HCT116 (cell line): Measurements from ENCODE around the gene HSD17B10. TPM values are rescaled to one million over a fixed set of nuclear protein-coding genes. Genes with fewer than 3 reads are reported as not detected.
A peak's percentile ranks its signal among the peaks of the same experiment; 100 is the strongest.

Experiments used
- ATAC-seq: fragments of 200-7000 bp; cut with Tn5 transposase; 2 replicates; pipeline ENCODE4 v1.9.1; 2020; ENCODE audit warnings: mild to moderate bottlenecking, moderate library complexity
- BruUV-seq: library from RNA; stranded (reverse); fragments of 400-500 nt; replicated peaks from 2 replicates; lab custom pipeline; 2021; lab: Mats Ljungman, UMichigan
- CTCF ChIA-PET: fragments of 300-600 bp; sonication (Branson Sonifier 250); formaldehyde crosslinking; loops from one replicate; lab custom pipeline; 2021; ENCODE audit warnings: antibody characterized with exemption; lab: Charles Lee
- POLR2A ChIA-PET: fragments of 300-600, 350-600 bp; sonication (Branson Sonifier 250); formaldehyde crosslinking; loops from one replicate; lab custom pipeline; 2021; ENCODE audit warnings: antibody characterized with exemption; lab: Charles Lee
- RAD21 ChIA-PET, 2 experiments: fragments of 300-600 bp; sonication (Branson Sonifier 250); formaldehyde crosslinking; loops; one replicate each; lab custom pipeline; 2023; ENCODE audit warnings: low total read pairs in 2 of 2; ENCODE audit not compliant: uncharacterized antibody in 2 of 2, unreplicated experiment in 2 of 2, low non-redundant PET in 1 of 2; lab: Charles Lee
- DNase-seq: peaks from one replicate; pipeline ENCODE4 v3.0.0-alpha.2; 2010; ENCODE audit warnings: low read depth, low spot score
- H2AFZ ChIP-seq: fragments of 200-600 bp; shearing (Covaris generic), sonication (generic); 2 replicates; pipeline ENCODE4 v1.6.1; 2017; ENCODE audit warnings: low read depth, mixed run types, mixed read lengths, antibody characterized with exemption, low read length; ENCODE audit not compliant: poor library complexity, severe bottlenecking
- H3K27ac ChIP-seq: 2 replicates; pipeline ENCODE4 v1.5.1; 2012; ENCODE audit warnings: low read depth, low read length
- H3K27me3 ChIP-seq: fragments of 200-600 bp; sonication (generic); 2 replicates; pipeline ENCODE4 v1.6.1; 2016; ENCODE audit warnings: mixed run types, low read length, mixed read lengths; ENCODE audit not compliant: insufficient read depth
- H3K36me3 ChIP-seq, 2 experiments: fragments of 200-500 bp in 1 of 2; fragments of 200-600 bp in 1 of 2; sonication (Bioruptor generic) in 1 of 2; sonication (generic) in 1 of 2; 2 replicates each; pipeline versions ENCODE4 v1.5.1 to v1.6.1; 2014 to 2016; ENCODE audit warnings: low read length in 2 of 2, inconsistent platforms in 1 of 2, mixed read lengths in 1 of 2, mixed run types in 1 of 2; ENCODE audit not compliant: insufficient read depth in 2 of 2, control insufficient read depth in 1 of 2
- H3K4me1 ChIP-seq, 2 experiments: fragments of 200-600 bp in 1 of 2; sonication (generic) in 1 of 2; 2 replicates each; pipeline versions ENCODE4 v1.5.1 to v1.6.1; 2012 to 2017; ENCODE audit warnings: low read length in 2 of 2, inconsistent platforms in 1 of 2, mild to moderate bottlenecking in 1 of 2, mixed read lengths in 1 of 2, mixed run types in 1 of 2, moderate library complexity in 1 of 2; ENCODE audit not compliant: insufficient read depth in 2 of 2, control insufficient read depth in 1 of 2
- H3K4me2 ChIP-seq: fragments of 200-600 bp; sonication (generic); 2 replicates; pipeline ENCODE4 v1.6.1; 2017; ENCODE audit warnings: mixed run types, low read length, mixed read lengths
- H3K4me3 ChIP-seq, 2 experiments: fragments of 200-600 bp in 1 of 2; sonication (generic) in 1 of 2; replicated peaks in 1 of 2; 2 replicates each; pipeline ENCODE4 v1.5.1; 2011 to 2016; ENCODE audit warnings: low read length in 2 of 2, control low read depth in 1 of 2, low read depth in 1 of 2, mild to moderate bottlenecking in 1 of 2, mixed read lengths in 1 of 2, mixed run types in 1 of 2
- H3K79me2 ChIP-seq: fragments of 200-600 bp; sonication (generic); 2 replicates; pipeline ENCODE4 v1.6.1; 2017; ENCODE audit warnings: mild to moderate bottlenecking, mixed run types, low read length, moderate library complexity, mixed read lengths; ENCODE audit not compliant: insufficient read depth
- H3K9ac ChIP-seq: fragments of 200-600 bp; sonication (generic); 2 replicates; pipeline ENCODE4 v1.6.1; 2016; ENCODE audit warnings: low read length, mixed read lengths
- H3K9me2 ChIP-seq: fragments of 200-600 bp; sonication (generic), shearing (Covaris generic); 2 replicates; pipeline ENCODE4 v1.6.1; 2017; ENCODE audit warnings: mixed run types, mild to moderate bottlenecking, moderate library complexity; ENCODE audit not compliant: insufficient read depth
- H3K9me3 ChIP-seq, 2 experiments: fragments of 200-500 bp in 1 of 2; fragments of 200-600 bp in 1 of 2; sonication (Bioruptor generic) in 1 of 2; sonication (generic) in 1 of 2; 2 replicates each; pipeline ENCODE4 v1.6.1; 2014 to 2017; ENCODE audit warnings: low read length in 2 of 2, mixed read lengths in 2 of 2, inconsistent platforms in 1 of 2, low read depth in 1 of 2, mild to moderate bottlenecking in 1 of 2, mixed run types in 1 of 2, moderate library complexity in 1 of 2; ENCODE audit not compliant: control insufficient read depth in 1 of 2, insufficient read depth in 1 of 2
- H4K20me1 ChIP-seq: fragments of 200-600 bp; sonication (generic), shearing (Covaris generic); 2 replicates; pipeline ENCODE4 v1.6.1; 2017; ENCODE audit warnings: mixed run types, mild to moderate bottlenecking, moderate library complexity; ENCODE audit not compliant: insufficient read depth
- ATF3 ChIP-seq: IDR thresholded peaks from 2 replicates; pipeline ENCODE4 v1.6.1; 2012
- CEBPB ChIP-seq: IDR thresholded peaks from 2 replicates; pipeline ENCODE4 v1.6.1; 2012; ENCODE audit warnings: low read depth
- EGR1 ChIP-seq: IDR thresholded peaks from 2 replicates; pipeline ENCODE4 v1.6.1; 2012; ENCODE audit warnings: low read depth
- ELF1 ChIP-seq: IDR thresholded peaks from 2 replicates; pipeline ENCODE4 v1.6.1; 2012; ENCODE audit warnings: low read depth, borderline replicate concordance
- EZH2 ChIP-seq: fragments of 200-600 bp; sonication (generic); IDR thresholded peaks from 2 replicates; pipeline ENCODE4 v1.6.1; 2017; ENCODE audit warnings: antibody characterized with exemption, mixed run types
- EZH2phosphoT487 ChIP-seq: fragments of 200-600 bp; IDR thresholded peaks from 2 replicates; pipeline ENCODE4 v1.6.1; 2018; ENCODE audit warnings: antibody characterized with exemption, borderline replicate concordance
- FOSL1 ChIP-seq: IDR thresholded peaks from 2 replicates; pipeline ENCODE4 v1.6.1; 2012; ENCODE audit warnings: low read depth
- JUND ChIP-seq: IDR thresholded peaks from 2 replicates; pipeline ENCODE4 v1.6.1; 2012
- POLR2A ChIP-seq: IDR thresholded peaks from 2 replicates; pipeline ENCODE4 v1.7.0; 2011; ENCODE audit warnings: borderline replicate concordance; ENCODE audit not compliant: insufficient read depth, insufficient read length; ENCODE audit errors: extremely low read depth
- POLR2AphosphoS5 ChIP-seq: IDR thresholded peaks from 2 replicates; pipeline ENCODE4 v1.6.1; 2011; ENCODE audit warnings: mild to moderate bottlenecking, low read depth, low read length, moderate library complexity
- RAD21 ChIP-seq: IDR thresholded peaks from 2 replicates; pipeline ENCODE4 v1.6.1; 2012; ENCODE audit warnings: low read depth, mild to moderate bottlenecking
- SRF ChIP-seq: IDR thresholded peaks from 2 replicates; pipeline ENCODE4 v1.6.1; 2012; ENCODE audit warnings: low read depth
- TCF7L2 ChIP-seq: IDR thresholded peaks from 2 replicates; pipeline ENCODE4 v1.7.0; 2011; ENCODE audit warnings: borderline replicate concordance, inconsistent platforms; ENCODE audit not compliant: insufficient read depth, insufficient read length; ENCODE audit errors: extremely low read depth
- YY1 ChIP-seq: IDR thresholded peaks from 2 replicates; pipeline ENCODE4 v1.6.1; 2011; ENCODE audit warnings: low read length, low read depth, moderate library complexity, mild to moderate bottlenecking; ENCODE audit not compliant: insufficient replicate concordance; ENCODE audit errors: extremely low read depth
- ZNF274 ChIP-seq: fragments of 200-500 bp; sonication (Bioruptor generic); IDR thresholded peaks from 2 replicates; pipeline ENCODE4 v1.6.1; 2014; ENCODE audit warnings: mild to moderate bottlenecking, low read depth, low read length, inconsistent platforms
- intact Hi-C: fragments of 100-400 bp; cut with micrococcal nuclease; formaldehyde crosslinking; loops from 2 replicates; pipeline ENCODE4 v1.10.0; 2022
- total RNA-seq: library from RNA; stranded (reverse); gene quantifications from one replicate; pipeline ENCODE4 v1.2.1, GENCODE V29; 2021; ENCODE audit not compliant: unreplicated experiment
- TF ChIP-seq, protein P1 (sequence below), 3 experiments: fragments of 200-600 bp in 1 of 3; sonication (generic) in 1 of 3; IDR thresholded peaks in 2 of 3; conservative IDR thresholded peaks in 1 of 3; 2 replicates each; pipeline ENCODE4 v1.5.1; 2012 to 2017; ENCODE audit warnings: low read depth in 2 of 3, low read length in 2 of 3, antibody characterized with exemption in 1 of 3, borderline replicate concordance in 1 of 3, control low read depth in 1 of 3, mild to moderate bottlenecking in 1 of 3, mixed read lengths in 1 of 3, mixed run types in 1 of 3, moderate library complexity in 1 of 3; ENCODE audit not compliant: insufficient read depth in 1 of 3
- TF ChIP-seq, protein P2 (sequence below): IDR thresholded peaks from 2 replicates; pipeline ENCODE4 v1.6.1; 2012

HSD17B10 gene
- total RNA-seq, 1 experiment from 2014 or later, result 94.4 TPM

DNA sequence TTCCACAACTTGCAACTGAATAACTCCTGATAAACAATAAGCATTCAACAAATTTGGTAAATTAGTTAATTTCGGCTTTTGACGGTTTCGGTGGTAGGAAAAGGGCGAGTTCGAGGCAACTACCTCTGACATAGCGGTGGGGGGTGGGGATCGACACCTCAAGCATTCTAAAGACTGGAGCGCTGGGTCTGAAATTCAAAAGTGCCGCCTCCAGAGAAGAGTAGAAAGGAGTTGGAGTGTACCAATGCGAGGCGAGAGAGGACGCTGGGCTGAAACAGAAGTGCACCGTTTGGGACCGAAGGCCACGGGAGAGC is 12.4 kb downstream of the HSD17B10 start:
- ChIA-PET POLR2A (interaction anchor here (1.0 to 1.9 kb wide), 6 partner anchors 9 to 262 kb away, joined by 3 to 11 read pairs (median 4); no protein-coding TSS in a partner anchor), RAD21 (no interaction called here), CTCF (interaction anchor here (0.8 to 1.8 kb wide), 3 partner anchors 8 to 109 kb away, joined by 3 to 5 read pairs (median 4); no protein-coding TSS in a partner anchor)
- Histone ChIP-seq H3K9me2 (no peaks in the 10 kb centered on the region), H3K9ac (peak overlapping the region; percentile 89), H3K9me3 (no peaks in the 10 kb centered on the region), H3K27me3 (no peaks in the 10 kb centered on the region), H3K4me2 (peak overlapping the region; percentile 87), H3K4me1 (peaks cover 8 to 17% of the 10 kb centered on the region in 2 experiments), H3K36me3 (no peaks in the 10 kb centered on the region), H2AFZ (no peak overlapping the region), H3K27ac (peak overlapping the region; percentile 92), H3K79me2 (peaks cover 52% of the 10 kb centered on the region), H3K4me3 (peak overlapping the region; percentile 73 to 85), H4K20me1 (no peaks in the 10 kb centered on the region)
- BruUV-seq, result no TSS peak
- intact Hi-C loops, result no loop called here
- ATAC-seq (peak; percentile 21), DNase-seq (no peak)
- TF ChIP-seq TCF7L2 (no peak), ATF3 (no peak), ELF1 (no peak), CEBPB (no peak), EZH2 (no peak), YY1 (no peak), EGR1 (no peak), POLR2AphosphoS5 (no peak), FOSL1 (no peak), JUND (no peak; the same call in 1 of the 2 replicates), ZNF274 (no peak), SRF (no peak), EZH2phosphoT487 (no peak), RAD21 (no peak), POLR2A (no peak)
- TF ChIP-seq, protein P1, sequence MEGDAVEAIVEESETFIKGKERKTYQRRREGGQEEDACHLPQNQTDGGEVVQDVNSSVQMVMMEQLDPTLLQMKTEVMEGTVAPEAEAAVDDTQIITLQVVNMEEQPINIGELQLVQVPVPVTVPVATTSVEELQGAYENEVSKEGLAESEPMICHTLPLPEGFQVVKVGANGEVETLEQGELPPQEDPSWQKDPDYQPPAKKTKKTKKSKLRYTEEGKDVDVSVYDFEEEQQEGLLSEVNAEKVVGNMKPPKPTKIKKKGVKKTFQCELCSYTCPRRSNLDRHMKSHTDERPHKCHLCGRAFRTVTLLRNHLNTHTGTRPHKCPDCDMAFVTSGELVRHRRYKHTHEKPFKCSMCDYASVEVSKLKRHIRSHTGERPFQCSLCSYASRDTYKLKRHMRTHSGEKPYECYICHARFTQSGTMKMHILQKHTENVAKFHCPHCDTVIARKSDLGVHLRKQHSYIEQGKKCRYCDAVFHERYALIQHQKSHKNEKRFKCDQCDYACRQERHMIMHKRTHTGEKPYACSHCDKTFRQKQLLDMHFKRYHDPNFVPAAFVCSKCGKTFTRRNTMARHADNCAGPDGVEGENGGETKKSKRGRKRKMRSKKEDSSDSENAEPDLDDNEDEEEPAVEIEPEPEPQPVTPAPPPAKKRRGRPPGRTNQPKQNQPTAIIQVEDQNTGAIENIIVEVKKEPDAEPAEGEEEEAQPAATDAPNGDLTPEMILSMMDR (IDR thresholded peaks at IDR 0.05 in 2 of 3, conservative IDR thresholded peaks at IDR 0.05 in 1 of 3; ENCODE audit: borderline replicate concordance in 1 of 3, insufficient read depth in 1 of 3, low read depth in 2 of 3, low read length in 2 of 3), result no peak
- TF ChIP-seq, protein P2, sequence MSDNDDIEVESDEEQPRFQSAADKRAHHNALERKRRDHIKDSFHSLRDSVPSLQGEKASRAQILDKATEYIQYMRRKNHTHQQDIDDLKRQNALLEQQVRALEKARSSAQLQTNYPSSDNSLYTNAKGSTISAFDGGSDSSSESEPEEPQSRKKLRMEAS, result no peak
